NCI-H1417 treated with DMSO at 0.1 percent for 48 hours (cell line): ENCODE results near the gene SLC15A3.

ENCODE experiments used
- DNase-seq: peaks from one replicate; lab custom pipeline; 2025; lab: John Stamatoyannopoulos, UW

The SLC15A3 gene

DNA sequence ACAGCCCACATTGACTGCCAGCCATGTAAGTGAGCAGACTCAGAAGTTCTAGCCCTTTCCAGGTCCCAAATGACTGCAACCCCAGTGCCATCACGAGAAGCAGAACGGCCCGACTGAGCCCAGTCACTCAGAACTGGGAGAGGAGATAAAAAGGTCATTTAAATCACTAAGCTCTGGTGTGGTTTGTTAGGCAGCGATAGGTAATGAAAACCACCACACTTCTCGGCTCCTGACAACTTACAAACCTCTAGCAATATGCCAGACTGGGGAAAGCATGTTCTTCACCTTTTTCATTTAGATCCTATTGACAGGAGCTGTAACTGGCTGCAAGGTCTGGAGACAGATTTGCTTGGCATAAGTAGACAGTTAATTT is 6.7 kb downstream of the SLC15A3 start:
- DNase-seq: no peak

DNA sequence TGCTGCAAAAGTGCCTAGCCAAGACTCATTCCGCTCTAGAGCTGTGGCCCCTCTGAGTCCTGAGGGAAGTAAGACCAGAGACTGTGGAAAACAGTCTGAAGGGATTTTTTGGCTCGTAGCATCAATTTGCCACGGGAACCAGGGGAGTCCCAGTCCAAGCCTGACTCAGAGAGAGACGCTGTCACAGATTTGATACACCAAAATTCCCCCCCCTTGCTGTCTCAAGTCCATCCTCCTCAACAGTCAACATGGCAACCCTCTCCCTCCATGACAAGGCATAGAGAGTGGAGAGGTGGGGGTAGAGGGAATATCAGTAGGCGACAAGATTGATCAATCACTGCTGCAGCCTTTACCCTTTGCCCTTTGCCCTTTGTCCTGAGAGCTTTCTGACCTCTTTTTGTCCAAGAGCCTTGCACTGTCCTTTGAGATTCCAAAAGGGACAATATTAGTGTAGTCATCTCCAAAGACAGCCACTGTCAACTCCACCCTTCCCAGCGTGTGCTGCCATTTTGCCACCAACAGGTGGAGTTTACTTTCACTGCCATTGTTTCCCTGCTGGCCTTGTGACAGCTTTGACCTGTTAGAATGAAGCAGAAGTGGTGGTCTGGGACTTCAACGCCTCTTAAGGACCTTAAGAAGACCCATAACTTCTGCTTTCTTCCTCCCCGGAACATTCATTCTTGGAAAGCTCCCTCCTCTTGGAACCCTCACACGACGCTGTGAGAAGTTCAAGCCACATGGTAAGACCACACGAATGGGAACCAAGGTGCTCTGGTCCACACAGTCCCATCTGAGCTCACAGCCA is 7.3 kb downstream of the SLC15A3 start:
- no peak for DNase-seq

DNA sequence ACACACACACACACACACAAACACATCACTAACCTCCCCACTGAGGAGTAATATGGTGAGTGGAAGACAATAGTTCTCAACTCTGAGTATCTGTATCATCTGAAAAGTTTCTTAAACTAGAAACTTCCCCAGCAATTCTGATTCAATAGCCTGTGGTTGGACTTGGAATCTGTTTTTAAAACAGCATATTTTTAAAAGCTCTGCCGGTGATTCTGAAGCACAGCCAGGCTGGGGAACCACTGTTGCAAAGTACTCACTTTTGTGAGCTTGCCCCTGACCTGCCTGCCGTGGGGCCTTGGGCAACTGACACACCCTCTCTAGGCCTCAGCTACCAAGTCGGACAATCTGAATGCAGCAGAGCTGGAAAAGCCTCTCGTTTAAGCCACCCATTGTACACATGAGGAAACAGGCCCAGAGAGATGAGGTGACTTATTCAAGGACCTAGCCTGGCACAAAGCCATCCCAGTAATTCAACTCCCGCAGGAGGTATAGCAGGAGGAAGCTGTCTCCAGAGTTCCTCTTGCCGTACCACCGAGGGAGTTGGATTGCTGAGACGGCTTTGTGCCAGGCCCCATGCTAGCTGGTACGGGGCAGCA is 8.9 kb downstream of the SLC15A3 start:
- no peak for DNase-seq

DNA sequence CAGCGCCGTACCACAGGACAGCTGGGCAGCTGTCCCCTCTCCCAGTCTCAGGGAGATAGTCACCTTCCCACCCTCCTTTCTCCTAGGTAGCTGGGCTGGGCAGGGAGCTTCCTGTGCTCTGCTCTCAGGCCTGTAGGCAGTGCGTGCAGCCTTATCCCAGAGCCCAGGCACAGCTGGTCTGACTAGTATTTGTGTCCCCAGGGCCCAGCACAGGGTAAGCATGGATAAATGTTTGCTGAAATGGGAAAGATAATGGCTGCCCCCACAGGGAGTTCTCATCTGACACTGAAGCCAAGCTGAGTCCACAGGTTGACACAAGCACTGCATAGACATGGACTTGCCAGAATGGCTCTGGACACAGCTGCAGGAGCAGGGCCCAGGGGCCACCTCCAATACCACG is 9.8 kb downstream of the SLC15A3 start:
- DNase-seq: no peak

DNA sequence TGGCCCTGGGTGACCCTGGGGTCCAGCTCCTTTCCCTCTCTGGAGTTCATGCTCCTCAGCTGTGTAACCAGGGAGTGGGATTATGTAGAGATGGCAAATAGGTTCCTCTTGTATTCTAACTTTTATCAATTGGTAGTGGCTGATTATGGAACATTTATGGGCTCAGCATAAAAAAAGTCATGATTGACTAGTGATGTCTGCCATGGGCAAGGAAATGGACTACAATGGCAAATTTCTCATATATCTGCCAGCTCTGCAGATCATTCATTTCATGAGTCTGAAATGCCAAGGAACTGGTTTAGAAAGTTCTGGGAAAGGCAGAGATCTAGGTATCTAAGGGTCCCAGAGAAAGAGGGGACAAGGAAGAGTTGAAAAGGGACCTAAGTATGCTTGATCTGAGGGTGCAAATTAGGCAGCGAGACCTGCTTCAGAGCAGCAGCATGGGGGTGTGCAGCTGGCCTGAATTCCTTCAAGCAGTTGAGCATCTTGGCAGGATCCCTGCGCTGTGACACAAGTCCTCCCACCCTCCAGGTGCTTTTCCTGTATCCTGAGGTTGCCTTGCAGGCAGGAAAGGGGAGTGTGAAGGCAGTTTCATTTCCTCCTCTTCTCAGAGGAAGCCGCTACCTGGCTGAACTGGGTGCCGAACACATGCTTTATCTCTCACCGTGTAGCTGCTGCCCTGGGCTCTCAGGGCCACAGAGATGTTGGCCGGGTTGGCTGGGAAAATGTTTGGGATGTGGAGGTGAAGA is 10.4 kb downstream of the SLC15A3 start:
- DNase-seq: no peak

DNA sequence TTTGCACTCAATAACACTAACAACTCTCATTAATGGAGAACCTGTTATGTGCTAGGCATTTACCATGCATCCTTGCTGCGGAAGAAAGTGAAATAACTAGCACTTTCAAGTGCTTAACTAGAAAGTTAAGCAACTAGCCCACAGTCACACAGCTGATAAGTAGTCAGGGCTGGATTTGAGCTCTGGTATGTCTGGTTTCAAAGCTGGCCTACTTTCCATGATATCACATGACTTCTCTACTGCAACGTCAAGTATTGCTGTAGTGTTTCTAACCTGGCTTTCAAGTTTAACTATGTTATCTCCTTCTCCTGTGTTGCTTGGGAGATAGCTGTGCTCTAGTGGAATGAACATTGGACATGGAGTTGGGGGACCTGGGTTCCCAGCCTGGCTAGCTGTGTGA is 12.1 kb downstream of the SLC15A3 start:
- DNase-seq: no peak

DNA sequence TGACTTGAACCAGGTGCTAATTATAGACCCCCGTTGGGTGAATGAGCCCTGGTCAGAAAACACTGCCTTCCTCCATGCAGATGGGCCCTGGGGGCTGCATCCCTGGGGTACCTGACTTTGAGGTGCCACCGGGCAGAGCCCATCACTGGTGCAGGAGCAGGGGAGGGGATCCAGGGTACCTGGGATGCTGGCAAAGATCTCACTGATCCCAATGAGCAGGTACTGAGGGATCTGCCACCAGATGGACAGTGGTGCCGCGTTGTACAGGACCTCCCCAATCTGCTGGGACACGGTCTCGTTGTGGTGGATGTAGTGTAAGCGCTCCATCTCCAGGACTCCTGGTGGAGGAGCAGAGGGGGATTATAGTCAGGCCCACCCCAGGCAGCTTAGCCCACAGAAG is 12.7 kb downstream of the SLC15A3 start:
- DNase-seq: no peak

DNA sequence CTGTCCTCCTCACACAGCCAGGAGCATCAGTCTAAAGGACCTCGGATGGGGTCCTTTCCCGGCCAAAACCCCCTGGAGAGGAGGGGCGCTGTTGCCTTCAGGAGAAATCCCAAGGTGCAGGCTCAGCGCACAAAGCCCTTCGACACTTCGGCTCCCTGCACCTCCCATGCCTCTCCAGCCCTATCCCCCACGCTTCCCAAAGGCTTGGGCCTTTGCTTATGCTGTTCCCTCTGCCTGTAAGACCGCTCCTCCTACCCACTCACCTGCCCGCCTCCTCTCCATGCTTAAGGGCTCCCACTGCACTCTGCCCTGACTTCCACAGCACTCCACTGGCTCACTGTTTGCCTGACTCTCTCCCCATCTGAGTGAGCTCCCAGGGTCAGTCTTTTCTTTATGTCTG is 13.5 kb downstream of the SLC15A3 start:
- no peak for DNase-seq

DNA sequence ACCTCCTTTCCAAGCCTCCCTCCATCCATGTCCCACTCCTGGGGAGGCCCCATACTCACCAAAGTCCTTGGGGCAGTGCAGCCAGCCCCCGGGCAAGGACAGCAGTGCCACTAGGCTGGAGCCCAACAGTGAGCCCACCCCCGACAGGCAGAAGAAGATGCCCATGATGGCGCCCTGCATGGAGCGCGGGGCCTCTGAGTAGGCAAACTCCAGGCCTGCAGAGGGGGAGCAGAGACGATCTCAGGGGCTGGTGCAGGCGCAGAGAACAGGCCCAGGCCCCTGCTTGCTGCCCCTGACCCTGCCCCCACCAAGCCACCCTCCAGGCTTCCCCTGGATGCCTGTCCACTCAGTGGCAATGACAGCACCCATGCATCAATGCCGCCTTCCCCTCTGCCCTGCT is 14.2 kb downstream of the SLC15A3 start:
- no peak for DNase-seq

DNA sequence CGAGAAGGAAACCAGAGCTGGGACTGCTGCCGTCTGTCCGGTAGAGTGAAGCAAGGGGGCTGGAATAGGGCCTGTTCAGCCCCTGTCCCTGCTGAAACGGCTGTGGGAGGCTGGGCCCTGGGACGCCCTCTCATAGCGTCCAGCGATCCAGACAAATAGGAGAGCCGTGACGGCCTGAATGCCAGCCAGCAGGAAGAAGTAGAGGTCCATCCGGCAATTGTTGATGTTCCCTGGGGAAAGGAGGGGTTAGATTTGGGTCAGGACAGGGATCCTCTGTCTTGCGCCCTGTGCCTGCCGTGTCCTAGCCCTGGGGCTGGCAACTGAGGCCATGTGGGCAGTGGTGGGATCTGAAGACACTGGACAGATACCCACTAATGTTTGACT is 14.8 kb downstream of the SLC15A3 start:
- DNase-seq: no peak

DNA sequence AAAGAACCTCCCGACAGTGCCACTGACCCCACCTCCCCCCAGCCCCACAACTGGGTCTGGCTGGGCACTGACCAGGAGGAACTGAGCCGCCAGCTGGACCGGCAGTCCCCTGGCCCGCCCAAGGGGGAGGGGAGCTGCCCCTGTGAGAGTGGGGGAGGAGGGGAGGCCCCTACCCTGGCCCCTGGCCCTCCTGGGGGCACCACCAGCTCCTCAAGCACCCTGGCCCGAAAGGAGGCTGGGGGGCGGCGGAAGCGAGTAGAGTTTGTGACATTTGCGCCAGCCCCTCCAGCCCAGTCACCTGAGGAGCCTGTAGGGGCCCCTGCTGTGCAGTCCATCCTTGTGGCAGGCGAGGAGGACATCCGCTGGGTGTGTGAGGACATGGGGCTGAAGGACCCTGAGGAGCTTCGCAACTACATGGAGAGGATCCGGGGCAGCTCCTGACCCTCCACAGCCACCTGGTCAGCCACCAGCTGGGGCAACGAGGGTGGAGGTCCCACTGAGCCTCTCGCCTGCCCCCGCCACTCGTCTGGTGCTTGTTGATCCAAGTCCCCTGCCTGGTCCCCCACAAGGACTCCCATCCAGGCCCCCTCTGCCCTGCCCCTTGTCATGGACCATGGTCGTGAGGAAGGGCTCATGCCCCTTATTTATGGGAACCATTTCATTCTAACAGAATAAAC is 15.4 kb downstream of the SLC15A3 start:
- DNase-seq: no peak

DNA sequence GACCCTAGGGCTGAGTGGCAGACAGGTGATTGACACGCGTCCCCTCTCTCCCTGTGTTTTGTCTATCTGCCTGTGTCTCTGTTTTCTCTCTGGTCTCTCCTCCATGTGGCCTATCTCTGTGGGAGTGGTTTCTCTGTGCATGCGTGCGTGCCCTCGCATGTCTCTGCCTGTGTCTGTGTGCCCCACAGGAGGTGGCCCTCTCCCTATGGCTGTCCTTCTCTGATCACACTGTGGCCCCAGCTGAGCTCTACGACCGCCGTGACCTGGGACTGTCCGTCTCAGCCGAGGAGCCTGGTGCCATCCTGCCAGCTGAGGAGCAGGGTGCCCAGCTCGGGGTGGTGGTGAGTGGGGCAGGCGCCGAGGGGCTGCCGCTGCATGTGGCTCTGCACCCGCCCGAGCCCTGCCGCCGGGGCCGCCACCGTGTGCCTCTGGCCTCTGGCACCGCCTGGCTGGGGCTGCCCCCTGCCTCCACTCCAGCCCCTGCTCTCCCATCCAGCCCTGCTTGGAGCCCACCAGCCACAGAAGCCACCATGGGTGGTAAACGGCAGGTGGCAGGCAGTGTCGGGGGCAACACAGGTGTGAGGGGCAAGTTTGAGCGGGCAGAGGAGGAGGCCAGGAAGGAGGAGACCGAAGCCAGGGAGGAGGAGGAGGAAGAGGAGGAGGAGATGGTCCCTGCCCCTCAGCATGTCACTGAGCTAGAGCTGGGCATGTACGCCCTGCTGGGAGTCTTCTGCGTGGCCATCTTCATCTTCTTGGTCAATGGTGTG is 16.1 kb downstream of the SLC15A3 start:
- no peak for DNase-seq

DNA sequence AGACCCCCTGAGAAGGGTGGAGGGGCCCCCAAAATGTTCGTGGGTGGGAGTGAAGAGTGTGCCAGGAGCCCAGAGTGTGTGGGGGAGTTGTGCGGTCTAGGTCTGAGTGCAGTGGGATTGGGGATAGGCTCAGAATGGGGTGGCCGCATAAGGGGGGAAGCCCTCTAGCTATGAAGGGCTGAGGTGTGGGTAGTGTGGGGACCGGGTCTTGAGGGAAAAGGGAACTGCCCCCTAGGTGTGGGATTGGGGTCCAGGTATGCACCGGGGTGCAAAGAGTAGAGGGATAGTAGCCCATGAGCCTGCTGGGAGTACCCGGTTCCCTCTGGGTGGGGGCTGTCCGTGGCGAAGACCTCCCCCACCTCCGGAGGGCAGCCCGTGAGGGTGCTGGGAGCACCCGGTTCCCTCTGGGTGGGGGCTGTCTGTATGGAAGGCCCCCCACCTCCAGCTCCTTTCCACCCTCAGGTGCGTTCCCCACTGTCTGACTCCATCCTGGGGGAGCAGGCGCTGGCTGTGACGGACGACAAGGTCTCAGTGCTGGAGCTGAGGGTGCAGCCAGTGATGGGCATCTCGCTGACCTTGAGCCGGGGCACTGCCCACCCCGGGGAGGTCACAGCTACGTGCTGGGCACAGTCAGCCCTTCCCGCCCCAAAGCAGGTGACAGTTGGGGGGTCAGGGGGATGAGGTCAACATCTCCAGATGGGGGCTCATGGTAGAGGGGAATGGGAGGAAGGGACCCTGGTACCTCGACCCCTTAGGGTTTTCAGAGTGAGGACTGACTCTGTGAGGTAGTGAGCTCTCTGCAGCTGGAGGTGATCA is 17.0 kb downstream of the SLC15A3 start:
- no peak for DNase-seq

DNA sequence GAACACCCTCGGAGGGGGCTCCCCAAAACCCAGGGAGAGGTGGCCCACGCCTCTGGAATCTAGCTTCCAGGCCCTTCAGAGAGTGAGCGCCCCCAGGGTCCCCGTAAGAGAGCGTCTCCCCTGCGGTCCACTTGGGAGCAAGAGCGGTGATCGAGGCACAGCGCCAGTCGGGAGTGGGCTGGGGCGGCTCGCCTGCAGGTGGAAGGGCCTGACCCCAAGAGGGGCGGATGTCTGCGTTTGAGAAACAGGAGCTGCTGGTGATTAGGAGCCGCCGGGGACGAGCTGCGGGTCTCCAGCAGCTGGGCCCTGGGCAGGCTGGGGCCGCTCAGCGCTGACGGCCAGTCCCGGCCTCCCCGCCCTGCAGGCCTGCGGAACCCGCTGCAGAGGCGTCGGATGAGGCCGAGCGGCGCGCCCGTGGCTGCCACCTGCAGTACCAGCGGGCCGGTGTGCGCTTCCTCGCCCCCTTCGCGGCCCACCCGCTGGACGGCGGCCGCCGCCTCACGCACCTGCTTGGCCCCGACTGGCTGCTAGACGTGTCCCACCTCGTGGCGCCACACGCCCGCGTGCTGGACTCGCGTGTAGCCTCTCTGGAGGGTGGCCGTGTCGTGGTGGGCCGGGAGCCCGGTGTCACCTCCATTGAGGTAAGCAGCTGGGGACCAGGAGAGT is 17.7 kb downstream of the SLC15A3 start:
- no peak for DNase-seq

DNA sequence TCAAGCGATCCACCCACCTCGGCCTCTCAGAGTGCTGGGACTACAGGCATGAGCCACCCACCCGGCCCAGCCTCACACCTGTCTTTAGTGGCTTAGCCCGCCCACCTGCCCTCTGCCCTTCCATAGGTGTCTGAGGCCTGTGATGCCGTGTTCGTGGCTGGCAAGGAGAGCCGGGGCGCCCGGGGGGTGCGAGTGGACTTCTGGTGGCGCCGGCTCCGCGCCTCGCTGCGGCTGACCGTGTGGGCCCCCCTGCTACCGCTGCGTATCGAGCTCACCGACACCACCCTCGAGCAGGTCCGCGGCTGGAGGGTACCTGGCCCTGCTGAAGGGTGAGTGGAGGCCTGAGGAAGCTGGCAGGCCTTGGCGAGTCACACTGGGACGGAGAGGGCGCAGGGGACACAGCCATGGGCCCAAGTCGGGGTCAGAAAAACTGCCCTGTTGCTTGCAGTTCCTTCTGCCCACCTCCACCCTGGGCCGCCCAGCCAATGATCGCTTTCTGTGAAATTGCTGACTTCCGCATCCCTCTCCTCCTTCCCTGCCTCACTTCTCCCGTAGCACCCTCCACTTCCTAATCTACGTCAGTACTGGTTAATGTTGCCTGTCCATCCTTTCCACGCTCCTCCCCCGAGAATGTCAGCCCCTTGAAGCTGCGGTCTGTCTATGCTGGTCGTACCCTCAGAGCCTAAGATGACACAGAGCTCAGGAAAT is 18.4 kb downstream of the SLC15A3 start:
- no peak for DNase-seq

DNA sequence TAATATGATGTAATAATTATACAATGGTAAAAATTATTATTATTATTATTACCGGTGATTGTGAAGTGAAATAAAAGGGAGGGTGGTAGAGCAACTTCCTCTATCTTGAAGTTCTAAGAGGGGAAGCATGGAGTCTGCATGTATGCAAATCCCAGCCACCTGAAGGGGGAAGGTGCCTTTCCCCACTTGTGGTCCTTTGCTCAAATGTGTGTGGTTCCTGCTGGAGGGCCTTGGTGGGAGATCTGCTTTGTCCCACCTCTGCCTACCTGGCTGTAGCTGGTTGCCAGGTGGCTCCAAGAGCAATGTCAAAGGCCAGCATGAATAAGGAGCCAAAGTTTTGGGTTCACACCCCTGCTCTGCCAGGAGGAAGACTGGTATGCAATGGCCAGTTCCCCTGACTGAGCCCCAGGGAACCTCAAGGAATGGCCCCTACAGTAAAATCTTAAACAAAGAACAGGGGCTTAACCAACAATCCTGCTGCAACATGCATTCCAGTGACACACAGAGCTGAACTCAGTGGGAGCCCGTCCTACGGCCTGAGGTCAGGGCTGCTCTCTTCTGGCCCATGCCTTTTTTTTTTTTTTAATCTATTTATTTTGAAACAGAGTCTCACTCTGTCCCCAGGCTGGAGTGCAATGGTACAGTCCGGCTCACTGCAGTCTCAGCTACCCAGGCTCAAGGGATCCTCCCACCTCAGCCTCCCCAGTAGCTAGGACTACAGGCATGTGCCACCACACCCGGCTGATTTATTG is 19.2 kb downstream of the SLC15A3 start:
- no peak for DNase-seq

DNA sequence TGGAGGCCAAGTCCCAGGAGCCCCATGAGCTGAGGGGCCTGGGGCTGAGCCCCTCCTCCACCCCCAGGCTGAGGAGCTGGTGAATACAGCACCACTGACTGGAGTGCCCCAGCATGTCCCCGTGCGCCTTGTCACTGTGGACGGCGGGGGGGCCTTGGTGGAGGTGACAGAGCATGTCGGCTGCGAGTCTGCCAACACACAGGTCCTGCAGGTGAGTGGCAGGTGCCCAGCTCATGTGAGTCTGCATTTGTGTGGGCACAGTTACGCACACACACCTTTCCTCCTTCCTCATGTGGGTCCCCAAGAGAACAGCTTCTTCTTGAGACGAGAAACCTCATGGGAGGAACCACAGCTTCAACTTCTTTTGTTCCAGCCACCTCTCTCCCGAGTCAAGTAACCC is 20.1 kb downstream of the SLC15A3 start:
- DNase-seq: no peak

DNA sequence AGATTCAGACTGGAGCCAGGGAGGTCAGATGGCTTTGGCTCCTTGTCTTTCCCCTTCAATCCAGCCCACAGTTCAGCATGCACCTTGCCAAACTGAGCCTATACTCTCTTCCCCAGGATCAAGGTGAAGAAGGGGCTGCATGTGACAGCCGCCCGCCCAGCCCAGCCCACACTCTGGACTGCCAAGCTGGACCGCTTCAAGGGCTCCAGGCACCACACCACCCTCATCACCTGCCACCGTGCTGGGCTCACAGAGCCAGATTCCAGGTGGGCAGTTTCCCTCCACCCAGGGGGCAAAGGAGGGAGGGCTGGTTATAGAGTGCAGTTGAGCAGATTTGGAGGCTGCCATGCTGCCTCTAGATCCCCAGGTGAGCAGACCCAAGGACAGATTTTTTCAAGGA is 21.6 kb downstream of the SLC15A3 start:
- DNase-seq: no peak

DNA sequence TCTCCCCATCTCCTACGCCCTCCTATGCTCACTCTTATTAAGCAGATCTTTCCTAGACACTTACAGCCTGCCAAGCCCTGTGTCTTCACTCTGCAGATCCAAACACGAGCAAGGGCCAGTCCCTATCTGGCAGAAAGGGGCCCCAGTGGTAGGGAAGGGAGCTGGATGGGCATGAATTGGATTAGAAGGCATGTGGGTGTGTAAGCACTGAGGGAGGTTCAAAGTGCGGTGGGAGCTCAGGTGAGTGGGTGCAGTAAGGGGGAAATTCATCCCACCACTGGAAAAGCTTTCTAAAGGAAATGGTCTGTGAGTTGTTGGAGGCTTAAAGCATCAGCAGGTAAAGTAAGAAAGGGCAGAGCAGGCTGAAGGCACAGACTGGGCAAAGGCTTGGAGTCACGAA is 22.2 kb downstream of the SLC15A3 start:
- DNase-seq: no peak
